WTC11 (cell line): ENCODE results near the gene CIB1.

Experiments
- CTCF ChIP-seq: fragments of 200-600 bp; IDR thresholded peaks from 2 replicates; pipeline ENCODE4 v1.8.0; 2022; ENCODE audit warnings: antibody characterized with exemption
- MAX ChIP-seq: sonication (generic); formaldehyde crosslinking; IDR thresholded peaks from 2 replicates; pipeline ENCODE4 v1.8.0; 2022; ENCODE audit warnings: mild to moderate bottlenecking, missing genetic modification reagents
- RORB ChIP-seq: fragments of 250-450 bp; sonication (Bioruptor Pico); IDR thresholded peaks from 2 replicates; pipeline ENCODE4 v1.9.0; 2021; ENCODE audit warnings: mild to moderate bottlenecking
- TP53 ChIP-seq: sonication (generic); formaldehyde crosslinking; IDR thresholded peaks from 2 replicates; pipeline ENCODE4 v1.8.1; 2023; ENCODE audit warnings: mild to moderate bottlenecking, missing genetic modification reagents
- ZNF512 ChIP-seq: sonication (generic); formaldehyde crosslinking; IDR thresholded peaks from 2 replicates; pipeline ENCODE4 v1.8.1; 2022; ENCODE audit warnings: missing genetic modification reagents, borderline replicate concordance

GRCh38 chr15:90205050-90205848 is 28.5 kb downstream of the CIB1 start:
- TF ChIP-seq CTCF (no peak), RORB (CRISPR knock-in tag) (no peak), ZNF512 (no peak), MAX (no peak), TP53 (CRISPR knock-in tag) (no peak)
